H9 (cell line): ENCODE data around the gene FBXO41. TPM values are rescaled to one million over a fixed set of nuclear protein-coding genes. Genes with fewer than 3 reads are reported as not detected.

Experiments
- DNase-seq: peaks from one replicate; pipeline ENCODE4 v3.0.0-alpha.2; 2017
- H2AFZ ChIP-seq: one replicate; pipeline ENCODE4 v1.6.1; 2013; ENCODE audit warnings: mild to moderate bottlenecking, low read length, control low read depth, moderate library complexity
- H2AK5ac ChIP-seq: 2 replicates; pipeline ENCODE4 v1.6.1; 2013; ENCODE audit warnings: low read length, control low read depth, mixed read lengths; ENCODE audit not compliant: insufficient read length
- H2BK120ac ChIP-seq: one replicate; pipeline ENCODE4 v1.6.1; 2013; ENCODE audit warnings: low read depth, mild to moderate bottlenecking, low read length, control low read depth, inconsistent platforms; ENCODE audit not compliant: poor library complexity, severe bottlenecking
- H2BK12ac ChIP-seq: 2 replicates; pipeline ENCODE4 v1.6.1; 2013; ENCODE audit warnings: low read length, control low read depth, mixed read lengths, low read depth; ENCODE audit not compliant: insufficient read length
- H2BK15ac ChIP-seq: 2 replicates; pipeline ENCODE4 v1.6.1; 2013; ENCODE audit warnings: low read depth, low read length, control low read depth
- H2BK20ac ChIP-seq: one replicate; pipeline ENCODE4 v1.6.1; 2013; ENCODE audit warnings: low read depth, mild to moderate bottlenecking, low read length, control low read depth, inconsistent platforms; ENCODE audit not compliant: poor library complexity, severe bottlenecking
- H2BK5ac ChIP-seq: 2 replicates; pipeline ENCODE4 v1.6.1; 2013; ENCODE audit warnings: low read length, control low read depth, mixed read lengths; ENCODE audit not compliant: insufficient read length
- H3K14ac ChIP-seq: 2 replicates; pipeline ENCODE4 v1.6.1; 2013; ENCODE audit warnings: low read length, control low read depth; ENCODE audit not compliant: insufficient read depth
- H3K18ac ChIP-seq: 2 replicates; pipeline ENCODE4 v1.6.1; 2013; ENCODE audit warnings: low read depth, mild to moderate bottlenecking, mixed read lengths, low read length, control low read depth; ENCODE audit not compliant: insufficient read length
- H3K23ac ChIP-seq: 2 replicates; pipeline ENCODE4 v1.6.1; 2013; ENCODE audit warnings: low read length, control low read depth, mixed read lengths, low read depth; ENCODE audit not compliant: insufficient read length
- H3K23me2 ChIP-seq: 2 replicates; pipeline ENCODE4 v1.6.1; 2013; ENCODE audit warnings: low read depth, mild to moderate bottlenecking, mixed read lengths, low read length, control low read depth; ENCODE audit not compliant: insufficient read length, poor library complexity, severe bottlenecking
- H3K27ac ChIP-seq: 2 replicates; pipeline ENCODE4 v1.5.1; 2013; ENCODE audit warnings: low read length, control low read depth, mixed read lengths, low read depth; ENCODE audit not compliant: insufficient read length
- H3K27me3 ChIP-seq: 2 replicates; pipeline ENCODE4 v1.6.1; 2013; ENCODE audit warnings: low read length, control low read depth, inconsistent platforms; ENCODE audit not compliant: insufficient read depth
- H3K4ac ChIP-seq: 2 replicates; pipeline ENCODE4 v1.6.1; 2013; ENCODE audit warnings: low read depth, mild to moderate bottlenecking, control low read depth, inconsistent platforms, low read length, moderate library complexity
- H3K4me1 ChIP-seq: 2 replicates; pipeline ENCODE4 v1.6.1; 2013; ENCODE audit warnings: low read length, control low read depth, inconsistent platforms; ENCODE audit not compliant: insufficient read depth
- H3K4me2 ChIP-seq: 2 replicates; pipeline ENCODE4 v1.6.1; 2013; ENCODE audit warnings: low read length, control low read depth, mixed read lengths; ENCODE audit not compliant: insufficient read length, insufficient read depth
- H3K56ac ChIP-seq: 2 replicates; pipeline ENCODE4 v1.6.1; 2013; ENCODE audit warnings: low read depth, mild to moderate bottlenecking, mixed read lengths, low read length, control low read depth; ENCODE audit not compliant: insufficient read length
- H3K79me1 ChIP-seq: 2 replicates; pipeline ENCODE4 v1.6.1; 2013; ENCODE audit warnings: low read depth, mild to moderate bottlenecking, moderate library complexity, low read length, control low read depth, inconsistent platforms; ENCODE audit not compliant: insufficient read depth, poor library complexity, severe bottlenecking
- H3K79me2 ChIP-seq: 2 replicates; pipeline ENCODE4 v1.6.1; 2013; ENCODE audit warnings: low read length, control low read depth, inconsistent platforms; ENCODE audit not compliant: insufficient read depth
- H3K9ac ChIP-seq: 2 replicates; pipeline ENCODE4 v1.6.1; 2013; ENCODE audit warnings: low read length, control low read depth, mixed read lengths; ENCODE audit not compliant: insufficient read length; ENCODE audit errors: extremely low read depth
- H3K9me3 ChIP-seq: one replicate; pipeline ENCODE4 v1.6.1; 2013; ENCODE audit warnings: low read depth, low read length, inconsistent platforms; ENCODE audit not compliant: control insufficient read depth
- H3T11ph ChIP-seq: one replicate; pipeline ENCODE4 v1.6.1; 2013; ENCODE audit warnings: mild to moderate bottlenecking, low read length, control low read depth, inconsistent platforms
- H4K20me1 ChIP-seq: one replicate; pipeline ENCODE4 v1.6.1; 2013; ENCODE audit not compliant: control insufficient read depth, insufficient read length, insufficient read depth
- H4K5ac ChIP-seq: 2 replicates; pipeline ENCODE4 v1.6.1; 2013; ENCODE audit warnings: low read depth, mild to moderate bottlenecking, mixed read lengths, low read length, control low read depth; ENCODE audit not compliant: insufficient read length
- H4K8ac ChIP-seq: replicated peaks from 2 replicates; pipeline ENCODE4 v1.6.1; 2013; ENCODE audit warnings: low read length, control low read depth, mixed read lengths, low read depth; ENCODE audit not compliant: insufficient read length
- H4K91ac ChIP-seq: 2 replicates; pipeline ENCODE4 v1.6.1; 2013; ENCODE audit warnings: low read depth, mild to moderate bottlenecking, moderate library complexity, mixed read lengths, low read length, control low read depth; ENCODE audit not compliant: insufficient read length
- H3K27ac Mint-ChIP-seq, 3 experiments: 2 replicates in 2 of 3; 3 replicates in 1 of 3; pipeline ENCODE4 v1.8.0; 2020 to 2021; ENCODE audit warnings: mixed read lengths in 3 of 3, mild to moderate bottlenecking in 1 of 3, moderate library complexity in 1 of 3
- H3K27me3 Mint-ChIP-seq: 2 replicates; pipeline ENCODE4 v1.8.0; 2021; ENCODE audit warnings: low read depth, mild to moderate bottlenecking, moderate library complexity, mixed read lengths
- H3K36me3 Mint-ChIP-seq, 3 experiments: 2 replicates in 2 of 3; 3 replicates in 1 of 3; pipeline ENCODE4 v1.8.0; 2020 to 2021; ENCODE audit warnings: low read depth in 3 of 3, mixed read lengths in 3 of 3; ENCODE audit not compliant: insufficient read depth in 1 of 3
- H3K4me1 Mint-ChIP-seq, 2 experiments: 2 replicates each; pipeline ENCODE4 v1.8.0; 2020; ENCODE audit warnings: mixed read lengths in 2 of 2
- H3K4me3 Mint-ChIP-seq, 2 experiments: 2 replicates in 1 of 2; 3 replicates in 1 of 2; pipeline ENCODE4 v1.8.0; 2020 to 2021; ENCODE audit warnings: mild to moderate bottlenecking in 2 of 2, mixed read lengths in 2 of 2, moderate library complexity in 1 of 2
- H3K9me3 Mint-ChIP-seq, 2 experiments: 2 replicates in 1 of 2; 3 replicates in 1 of 2; pipeline ENCODE4 v1.8.0; 2020; ENCODE audit warnings: mild to moderate bottlenecking in 2 of 2, mixed read lengths in 2 of 2, moderate library complexity in 1 of 2
- CTCF ChIP-seq: fragments of 200-600 bp; sonication (generic); conservative IDR thresholded peaks from 3 replicates; pipeline ENCODE4 v1.8.0; 2021; ENCODE audit warnings: antibody characterized with exemption, mild to moderate bottlenecking
- WGBS: extraction: QIAGEN DNeasy Blood & Tissue Kit; methylation state at CpG from one replicate; pipeline ENCODE4 v1.1.7; 2013; ENCODE audit warnings: missing lambda C conversion rate, low lambda C conversion rate, mixed read lengths; ENCODE audit not compliant: insufficient read length; ENCODE audit errors: extremely low coverage; 5-methylcytosine and 5-hydroxymethylcytosine counted together
- total RNA-seq: library from RNA; stranded (reverse); gene quantifications from 2 replicates; pipeline ENCODE4 v1.2.1, GENCODE V29; 2021

The FBXO41 gene
- total RNA-seq, 1 experiment from 2014 or later, result 16.2 TPM

- H3K27ac Mint-ChIP-seq, result no peak overlapping the region
- H3K14ac ChIP-seq, result no peak overlapping the region
- no peak overlapping the region for H3K9ac ChIP-seq
- no peaks in the 10 kb centered on the region for H3K79me1 ChIP-seq
- no peak overlapping the region for H3K4ac ChIP-seq
- H3K23me2 ChIP-seq, result peaks cover 17% of the 10 kb centered on the region
- peaks cover 5 to 15% of the 10 kb centered on the region in 2 experiments for H3K4me1 Mint-ChIP-seq
- no peak for TF ChIP-seq CTCF
- no peaks in the 10 kb centered on the region for H3K4me1 ChIP-seq
- no peak overlapping the region for H2AFZ ChIP-seq
- peaks cover 31% of the 10 kb centered on the region for H3K27me3 ChIP-seq
- H3K27ac ChIP-seq, result no peak overlapping the region
- H4K8ac ChIP-seq, result no peak overlapping the region
- H3T11ph ChIP-seq, result no peak overlapping the region
- no peak overlapping the region for H2AK5ac ChIP-seq
- no peak overlapping the region for H4K91ac ChIP-seq
- no peak overlapping the region for H3K4me3 Mint-ChIP-seq
- no peak overlapping the region for H2BK12ac ChIP-seq
- H2BK120ac ChIP-seq, result no peak overlapping the region
- H3K27me3 Mint-ChIP-seq, result peaks cover 87% of the 10 kb centered on the region
- H3K4me2 ChIP-seq, result no peak overlapping the region
- DNase-seq, result no peak
- H3K23ac ChIP-seq, result no peak overlapping the region
- H3K9me3 ChIP-seq, result no peaks in the 10 kb centered on the region
- H3K56ac ChIP-seq, result no peak overlapping the region
- no peaks in the 10 kb centered on the region; a peak in 2 of 5 replicates for H3K9me3 Mint-ChIP-seq
- no peak overlapping the region for H4K5ac ChIP-seq
- no CpG with 5 or more reads among the region's 5 CpGs for WGBS
- no peak overlapping the region for H2BK15ac ChIP-seq
- H4K20me1 ChIP-seq, result no peaks in the 10 kb centered on the region
- H2BK20ac ChIP-seq, result no peak overlapping the region
- peak overlapping the region; percentile 46 for H3K18ac ChIP-seq
- no peak overlapping the region for H2BK5ac ChIP-seq
- H3K36me3 Mint-ChIP-seq, result no peaks in the 10 kb centered on the region
- H3K79me2 ChIP-seq, result no peaks in the 10 kb centered on the region
These were observed 11.6 kb upstream of the FBXO41 start for GRCh38 chr2:73295751-73296400.
